A549 (cell line): Measurements from ENCODE around the gene IRAK1. TPM values are rescaled to one million over a fixed set of nuclear protein-coding genes. Genes with fewer than 3 reads are reported as not detected.

Experiments used
- ATAC-seq, 2 experiments: fragments of 200-7000 bp in 1 of 2; fragments of >200 bp in 1 of 2; cut with Nextera tagmentation in 1 of 2; cut with Tn5 transposase in 1 of 2; 3 replicates each; pipeline versions ENCODE4 v1.8.0 to v1.9.1; 2018 to 2020; ENCODE audit warnings: mild to moderate bottlenecking in 1 of 2, moderate library complexity in 1 of 2
- CTCF ChIA-PET: fragments of 300-600 bp; sonication (Branson Sonifier 250); formaldehyde crosslinking; extraction: SDS; loops from one replicate; lab custom pipeline; 2021; ENCODE audit warnings: antibody characterized with exemption, inconsistent platforms; lab: Yijun Ruan, JAX
- POLR2A ChIA-PET: fragments of 350-600 bp; formaldehyde crosslinking; extraction: SDS; loops from one replicate; lab custom pipeline; 2021; ENCODE audit warnings: antibody characterized with exemption, inconsistent platforms; lab: Yijun Ruan, JAX
- DNase-seq, 2 experiments: peaks; one replicate each; pipeline versions ENCODE4 v3.0.0 to v3.0.0-alpha.2; 2011 to 2016; ENCODE audit warnings: low read depth in 1 of 2, low spot score in 1 of 2
- FAIRE-seq: peaks from 2 replicates; lab custom pipeline; 2011; peaks lifted over from hg19 to GRCh38; lab: Jason Lieb, UNC
- H3K27ac ChIP-seq, 2 experiments: fragments of >200 bp; sonication (Bioruptor Twin); formaldehyde crosslinking; 3 replicates each; pipeline ENCODE4 v1.5.1; 2016 to 2017
- H3K4me1 ChIP-seq: fragments of >200 bp; sonication (Bioruptor Twin); formaldehyde crosslinking; 3 replicates; pipeline ENCODE4 v1.6.1; 2016
- H3K4me2 ChIP-seq: fragments of >200 bp; sonication (Bioruptor Twin); formaldehyde crosslinking; 3 replicates; pipeline ENCODE4 v1.6.1; 2016
- H3K4me3 ChIP-seq: fragments of >200 bp; sonication (Bioruptor Twin); formaldehyde crosslinking; 3 replicates; pipeline ENCODE4 v1.5.1; 2016
- H3K9me3 ChIP-seq: fragments of >200 bp; sonication (Bioruptor Twin); formaldehyde crosslinking; 3 replicates; pipeline ENCODE4 v1.6.1; 2016
- BHLHE40 ChIP-seq: IDR thresholded peaks from 2 replicates; pipeline ENCODE4 v1.6.1; 2012; ENCODE audit warnings: low read depth, low read length, inconsistent platforms
- CBX2 ChIP-seq: fragments of 200-600 bp; sonication (generic); IDR thresholded peaks from 2 replicates; pipeline ENCODE4 v1.6.1; 2016; ENCODE audit warnings: low read depth, mild to moderate bottlenecking, borderline replicate concordance
- CEBPB ChIP-seq, 2 experiments: fragments of >200 bp in 1 of 2; sonication (Bioruptor Twin) in 1 of 2; formaldehyde crosslinking in 1 of 2; IDR thresholded peaks; 2 replicates each; pipeline ENCODE4 v1.6.1; 2012 to 2016
- EHF ChIP-seq: fragments of 250-450 bp; sonication (Bioruptor Pico); IDR thresholded peaks from 2 replicates; pipeline ENCODE4 v1.5.0; 2020; ENCODE audit warnings: mild to moderate bottlenecking
- EHMT2 ChIP-seq: fragments of 200-600 bp; sonication (generic); IDR thresholded peaks from 2 replicates; pipeline ENCODE4 v1.6.1; 2016; ENCODE audit warnings: antibody characterized with exemption, low read depth, mild to moderate bottlenecking, moderate library complexity
- EP300 ChIP-seq, 2 experiments: fragments of >200 bp; sonication (Bioruptor Twin); formaldehyde crosslinking; IDR thresholded peaks; 2 replicates in 1 of 2; 3 replicates in 1 of 2; pipeline ENCODE4 v1.6.1; 2016 to 2017
- FOSL2 ChIP-seq, 2 experiments: fragments of 450-650 bp in 1 of 2; fragments of >200 bp in 1 of 2; sonication (Bioruptor Twin) in 1 of 2; formaldehyde crosslinking; IDR thresholded peaks; 2 replicates each; pipeline versions ENCODE4 v1.5.0 to v1.6.1; 2016 to 2020; ENCODE audit warnings: mild to moderate bottlenecking in 1 of 2, moderate library complexity in 1 of 2
- HOXB13 ChIP-seq: fragments of 250-450 bp; sonication (Bioruptor Pico); IDR thresholded peaks from 2 replicates; pipeline ENCODE4 v1.5.0; 2020; ENCODE audit warnings: low read depth, mild to moderate bottlenecking, moderate library complexity
- HOXB5 ChIP-seq: fragments of 250-450 bp; sonication (Bioruptor Pico); IDR thresholded peaks from 2 replicates; pipeline ENCODE4 v1.5.0; 2020; ENCODE audit warnings: mild to moderate bottlenecking, moderate library complexity
- JUN ChIP-seq, 2 experiments: fragments of >200 bp; sonication (Bioruptor Twin); formaldehyde crosslinking; IDR thresholded peaks; 2 replicates in 1 of 2; 3 replicates in 1 of 2; pipeline ENCODE4 v1.6.1; 2016 to 2017
- JUNB ChIP-seq: fragments of >200 bp; sonication (Bioruptor Twin); formaldehyde crosslinking; IDR thresholded peaks from 2 replicates; pipeline ENCODE4 v1.6.1; 2016
- MAFK ChIP-seq: fragments of 450-650 bp; IDR thresholded peaks from 2 replicates; pipeline ENCODE4 v1.6.1; 2014; ENCODE audit not compliant: partially characterized antibody
- NFE2L2 ChIP-seq: fragments of 150-350 bp; conservative IDR thresholded peaks from 2 replicates; pipeline ENCODE4 v1.6.1; 2014; ENCODE audit warnings: low read length
- POLR2AphosphoS2 ChIP-seq: conservative IDR thresholded peaks from 2 replicates; pipeline ENCODE4 v1.6.1; 2012; ENCODE audit warnings: low read length, improper control_type of control experiment, inconsistent platforms
- RAD21 ChIP-seq, 2 experiments: fragments of >200 bp in 1 of 2; sonication (Bioruptor Twin) in 1 of 2; formaldehyde crosslinking in 1 of 2; IDR thresholded peaks in 1 of 2; conservative IDR thresholded peaks in 1 of 2; 2 replicates in 1 of 2; 3 replicates in 1 of 2; pipeline ENCODE4 v1.6.1; 2012 to 2018; ENCODE audit warnings: inconsistent platforms in 1 of 2
- RCOR1 ChIP-seq: fragments of 150-350 bp; IDR thresholded peaks from 2 replicates; pipeline ENCODE4 v1.6.1; 2014; ENCODE audit warnings: antibody characterized with exemption, low read length, low read depth
- RFX5 ChIP-seq: fragments of 450-650 bp; IDR thresholded peaks from 2 replicates; pipeline ENCODE4 v1.7.1; 2014; ENCODE audit warnings: antibody characterized with exemption, mild to moderate bottlenecking, moderate library complexity
- SMC3 ChIP-seq: fragments of >200 bp; sonication (Bioruptor Twin); formaldehyde crosslinking; IDR thresholded peaks from 3 replicates; pipeline ENCODE4 v1.6.1; 2018; ENCODE audit warnings: inconsistent platforms
- SREBF2 ChIP-seq: fragments of 450-650 bp; IDR thresholded peaks from 2 replicates; pipeline ENCODE4 v1.6.1; 2014; ENCODE audit warnings: mild to moderate bottlenecking, moderate library complexity
- TFCP2L1 ChIP-seq: fragments of 250-450 bp; sonication (Bioruptor Pico); IDR thresholded peaks from 2 replicates; pipeline ENCODE4 v1.5.0; 2021; ENCODE audit warnings: mild to moderate bottlenecking
- WGBS: methylation state at CpG from one replicate; pipeline ENCODE4 v1.1.6; 2017; ENCODE audit errors: missing lambda C conversion rate; 5-methylcytosine and 5-hydroxymethylcytosine counted together
- polyA plus RNA-seq, 4 experiments: library from polyadenylated mRNA; depleted of rRNA in 3 of 4; stranded (reverse); fragments of >200 nt; fragmentation: RNase III in 1 of 4; extraction: RNeasy Plus Mini Kit Qiagen cat#74134 plus additional on column Dnase treatment in 1 of 4; gene quantifications; 2 replicates in 3 of 4; 3 replicates in 1 of 4; pipeline ENCODE4 v1.2.3, GENCODE V29; 2011 to 2017
- TF ChIP-seq, protein P1 (sequence below): IDR thresholded peaks from 2 replicates; pipeline ENCODE4 v1.6.1; 2012; ENCODE audit warnings: low read depth, borderline replicate concordance
- TF ChIP-seq, protein P2 (sequence below): fragments of 200-600 bp; sonication (generic); IDR thresholded peaks from 2 replicates; pipeline ENCODE4 v1.6.1; 2016; ENCODE audit warnings: antibody characterized with exemption, mild to moderate bottlenecking, moderate library complexity
- TF ChIP-seq, protein P3 (sequence below): fragments of 250-450 bp; sonication (Bioruptor Pico); IDR thresholded peaks from 2 replicates; pipeline ENCODE4 v1.5.0; 2021; ENCODE audit warnings: mild to moderate bottlenecking, moderate library complexity, borderline replicate concordance

Gene IRAK1
- polyA plus RNA-seq, 2 of the 4 experiments (the other 2 are of a cell fraction) = 73.1 to 177 TPM

DNA sequence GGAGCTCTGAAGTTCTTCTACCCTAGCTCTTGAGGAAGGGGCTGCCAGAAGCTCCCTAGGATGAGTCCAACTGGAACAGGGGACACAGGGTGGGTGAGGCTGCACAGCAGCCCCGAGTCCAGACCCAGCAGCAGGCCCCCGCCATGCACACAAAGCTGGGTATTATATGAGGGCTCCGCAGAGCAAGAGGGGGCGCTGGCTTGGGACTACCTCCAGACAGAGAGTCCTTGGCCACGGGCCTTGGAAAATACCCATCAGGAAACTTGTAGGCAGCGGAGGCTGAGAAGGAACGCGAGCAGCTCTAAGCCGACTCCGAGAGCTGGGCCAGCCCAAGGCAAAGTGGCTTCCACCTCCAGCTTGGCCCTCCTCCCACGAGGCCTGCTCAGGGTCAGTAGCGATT is 56.2 kb downstream of the IRAK1 start:
- FAIRE-seq (no peak), ATAC-seq (no peak), DNase-seq (no peak)
- ChIA-PET POLR2A (no interaction called here), CTCF (interaction anchor here (1.1 to 5.5 kb wide), 5 partner anchors 9 to 199 kb away, joined by 3 to 47 read pairs (median 11); partner anchors contain the start of genes PLXNB3 and TMEM187)
- Histone ChIP-seq H3K27ac (no peak overlapping the region), H3K9me3 (no peaks in the 10 kb centered on the region), H3K4me2 (no peak overlapping the region), H3K4me1 (peaks cover 8% of the 10 kb centered on the region; the same call in 2 of the 3 replicates), H3K4me3 (no peak overlapping the region)
- WGBS = 97% methylated on average over 7 of the region's 12 CpGs
- TF ChIP-seq, protein P1, sequence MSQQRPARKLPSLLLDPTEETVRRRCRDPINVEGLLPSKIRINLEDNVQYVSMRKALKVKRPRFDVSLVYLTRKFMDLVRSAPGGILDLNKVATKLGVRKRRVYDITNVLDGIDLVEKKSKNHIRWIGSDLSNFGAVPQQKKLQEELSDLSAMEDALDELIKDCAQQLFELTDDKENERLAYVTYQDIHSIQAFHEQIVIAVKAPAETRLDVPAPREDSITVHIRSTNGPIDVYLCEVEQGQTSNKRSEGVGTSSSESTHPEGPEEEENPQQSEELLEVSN = no peak
- TF ChIP-seq NFE2L2 (no peak), CEBPB (IDR thresholded peaks at IDR 0.05) (no peak), FOSL2 (IDR thresholded peaks at IDR 0.05) (no peak), FOSL2 (CRISPR knock-in tag; IDR thresholded peaks at IDR 0.05) (no peak), EHMT2 (no peak), SMC3 (no peak), EP300 (IDR thresholded peaks at IDR 0.05) (no peak), RCOR1 (no peak), CBX2 (no peak)

DNA sequence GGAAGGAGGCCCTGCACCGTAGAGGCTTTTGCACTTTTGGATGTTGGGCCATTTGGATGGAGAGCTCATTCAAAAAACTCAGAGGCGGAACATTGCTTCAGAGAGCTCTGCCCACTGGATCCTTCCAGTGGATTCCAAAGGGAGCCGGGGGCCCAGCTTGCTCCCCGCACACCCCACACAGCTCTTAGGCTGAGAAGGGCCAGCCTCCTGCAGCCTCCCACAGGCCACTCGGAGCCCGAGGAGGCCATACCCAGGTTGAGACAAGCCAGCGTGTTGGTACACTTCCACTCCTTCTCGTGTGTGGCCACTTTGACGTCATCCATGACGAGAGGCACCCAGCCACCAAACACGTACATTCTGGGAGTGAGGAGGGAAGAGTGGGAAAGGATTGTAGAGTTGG is 58.4 kb downstream of the IRAK1 start:
- ChIA-PET CTCF (interaction anchor here (0.8 to 5.5 kb wide), 5 partner anchors 9 to 197 kb away, joined by 4 to 47 read pairs (median 7); partner anchors contain the start of genes HCFC1 and PLXNB3), POLR2A (no interaction called here)
- ATAC-seq (no peak), FAIRE-seq (no peak), DNase-seq (no peak)
- no peak overlapping the region for H3K27ac ChIP-seq
- H3K9me3 ChIP-seq = no peaks in the 10 kb centered on the region
- no peaks in the 10 kb centered on the region for H3K4me1 ChIP-seq
- TF ChIP-seq JUNB = no peak
- TF ChIP-seq, protein P2, sequence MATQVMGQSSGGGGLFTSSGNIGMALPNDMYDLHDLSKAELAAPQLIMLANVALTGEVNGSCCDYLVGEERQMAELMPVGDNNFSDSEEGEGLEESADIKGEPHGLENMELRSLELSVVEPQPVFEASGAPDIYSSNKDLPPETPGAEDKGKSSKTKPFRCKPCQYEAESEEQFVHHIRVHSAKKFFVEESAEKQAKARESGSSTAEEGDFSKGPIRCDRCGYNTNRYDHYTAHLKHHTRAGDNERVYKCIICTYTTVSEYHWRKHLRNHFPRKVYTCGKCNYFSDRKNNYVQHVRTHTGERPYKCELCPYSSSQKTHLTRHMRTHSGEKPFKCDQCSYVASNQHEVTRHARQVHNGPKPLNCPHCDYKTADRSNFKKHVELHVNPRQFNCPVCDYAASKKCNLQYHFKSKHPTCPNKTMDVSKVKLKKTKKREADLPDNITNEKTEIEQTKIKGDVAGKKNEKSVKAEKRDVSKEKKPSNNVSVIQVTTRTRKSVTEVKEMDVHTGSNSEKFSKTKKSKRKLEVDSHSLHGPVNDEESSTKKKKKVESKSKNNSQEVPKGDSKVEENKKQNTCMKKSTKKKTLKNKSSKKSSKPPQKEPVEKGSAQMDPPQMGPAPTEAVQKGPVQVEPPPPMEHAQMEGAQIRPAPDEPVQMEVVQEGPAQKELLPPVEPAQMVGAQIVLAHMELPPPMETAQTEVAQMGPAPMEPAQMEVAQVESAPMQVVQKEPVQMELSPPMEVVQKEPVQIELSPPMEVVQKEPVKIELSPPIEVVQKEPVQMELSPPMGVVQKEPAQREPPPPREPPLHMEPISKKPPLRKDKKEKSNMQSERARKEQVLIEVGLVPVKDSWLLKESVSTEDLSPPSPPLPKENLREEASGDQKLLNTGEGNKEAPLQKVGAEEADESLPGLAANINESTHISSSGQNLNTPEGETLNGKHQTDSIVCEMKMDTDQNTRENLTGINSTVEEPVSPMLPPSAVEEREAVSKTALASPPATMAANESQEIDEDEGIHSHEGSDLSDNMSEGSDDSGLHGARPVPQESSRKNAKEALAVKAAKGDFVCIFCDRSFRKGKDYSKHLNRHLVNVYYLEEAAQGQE = no peak
- no peak for TF ChIP-seq BHLHE40
- no peak for TF ChIP-seq SREBF2
- TF ChIP-seq POLR2AphosphoS2 = no peak
- TF ChIP-seq TFCP2L1 (CRISPR knock-in tag) = no peak
- TF ChIP-seq NFE2L2 = no peak
- no peak for TF ChIP-seq MAFK
- TF ChIP-seq, protein P3, sequence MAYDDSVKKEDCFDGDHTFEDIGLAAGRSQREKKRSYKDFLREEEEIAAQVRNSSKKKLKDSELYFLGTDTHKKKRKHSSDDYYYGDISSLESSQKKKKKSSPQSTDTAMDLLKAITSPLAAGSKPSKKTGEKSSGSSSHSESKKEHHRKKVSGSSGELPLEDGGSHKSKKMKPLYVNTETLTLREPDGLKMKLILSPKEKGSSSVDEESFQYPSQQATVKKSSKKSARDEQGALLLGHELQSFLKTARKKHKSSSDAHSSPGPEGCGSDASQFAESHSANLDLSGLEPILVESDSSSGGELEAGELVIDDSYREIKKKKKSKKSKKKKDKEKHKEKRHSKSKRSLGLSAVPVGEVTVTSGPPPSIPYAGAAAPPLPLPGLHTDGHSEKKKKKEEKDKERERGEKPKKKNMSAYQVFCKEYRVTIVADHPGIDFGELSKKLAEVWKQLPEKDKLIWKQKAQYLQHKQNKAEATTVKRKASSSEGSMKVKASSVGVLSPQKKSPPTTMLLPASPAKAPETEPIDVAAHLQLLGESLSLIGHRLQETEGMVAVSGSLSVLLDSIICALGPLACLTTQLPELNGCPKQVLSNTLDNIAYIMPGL (CRISPR knock-in tag) = no peak
- no peak for TF ChIP-seq RAD21 (conservative IDR thresholded peaks at IDR 0.05 in 1 of 2, IDR thresholded peaks at IDR 0.05 in 1 of 2)
- no peak for TF ChIP-seq HOXB13 (CRISPR knock-in tag)
- no peak for TF ChIP-seq HOXB5
- TF ChIP-seq RFX5 = no peak
- no peak for TF ChIP-seq JUN (IDR thresholded peaks at IDR 0.05)
- no peak for TF ChIP-seq EHF (CRISPR knock-in tag)
- WGBS = 93% methylated on average over 9 of the region's 11 CpGs
- no peak overlapping the region for H3K4me3 ChIP-seq
- H3K4me2 ChIP-seq = no peak overlapping the region
